Neutrophil (primary cell): Measurements from ENCODE around the gene HOXA4.

Experiments used
- H3K27ac ChIP-seq: fragments of 200-600 bp; sonication (generic); 2 replicates; pipeline ENCODE4 v1.5.1; 2016; ENCODE audit warnings: mild to moderate bottlenecking, moderate library complexity
- H3K27me3 ChIP-seq: fragments of 200-600 bp; sonication (generic); 2 replicates; pipeline ENCODE4 v1.6.0; 2016; ENCODE audit warnings: mild to moderate bottlenecking
- H3K36me3 ChIP-seq: fragments of 200-600 bp; sonication (generic); 2 replicates; pipeline ENCODE4 v1.5.1; 2017
- H3K4me1 ChIP-seq, 2 experiments: fragments of 200-600 bp in 1 of 2; sonication (generic) in 1 of 2; 1 replicate in 1 of 2; 2 replicates in 1 of 2; pipeline versions ENCODE4 v1.5.1 to v1.6.1; 2013 to 2016; ENCODE audit warnings: low read depth in 1 of 2, low read length in 1 of 2, mild to moderate bottlenecking in 1 of 2, moderate library complexity in 1 of 2; ENCODE audit not compliant: control insufficient read depth in 1 of 2, insufficient read depth in 1 of 2
- H3K4me3 ChIP-seq, 2 experiments: fragments of 200-600 bp in 1 of 2; sonication (generic) in 1 of 2; 1 replicate in 1 of 2; 2 replicates in 1 of 2; pipeline ENCODE4 v1.5.1; 2013 to 2016; ENCODE audit warnings: low read depth in 1 of 2, low read length in 1 of 2, mild to moderate bottlenecking in 1 of 2, moderate library complexity in 1 of 2
- H3K9me3 ChIP-seq: fragments of 200-600 bp; sonication (generic); 2 replicates; pipeline ENCODE4 v1.5.1; 2016
- TF ChIP-seq, protein P1 (sequence below): fragments of 200-600 bp; sonication (generic); IDR thresholded peaks from 2 replicates; pipeline ENCODE4 v1.5.1; 2016; ENCODE audit warnings: antibody characterized with exemption

The HOXA4 gene

DNA sequence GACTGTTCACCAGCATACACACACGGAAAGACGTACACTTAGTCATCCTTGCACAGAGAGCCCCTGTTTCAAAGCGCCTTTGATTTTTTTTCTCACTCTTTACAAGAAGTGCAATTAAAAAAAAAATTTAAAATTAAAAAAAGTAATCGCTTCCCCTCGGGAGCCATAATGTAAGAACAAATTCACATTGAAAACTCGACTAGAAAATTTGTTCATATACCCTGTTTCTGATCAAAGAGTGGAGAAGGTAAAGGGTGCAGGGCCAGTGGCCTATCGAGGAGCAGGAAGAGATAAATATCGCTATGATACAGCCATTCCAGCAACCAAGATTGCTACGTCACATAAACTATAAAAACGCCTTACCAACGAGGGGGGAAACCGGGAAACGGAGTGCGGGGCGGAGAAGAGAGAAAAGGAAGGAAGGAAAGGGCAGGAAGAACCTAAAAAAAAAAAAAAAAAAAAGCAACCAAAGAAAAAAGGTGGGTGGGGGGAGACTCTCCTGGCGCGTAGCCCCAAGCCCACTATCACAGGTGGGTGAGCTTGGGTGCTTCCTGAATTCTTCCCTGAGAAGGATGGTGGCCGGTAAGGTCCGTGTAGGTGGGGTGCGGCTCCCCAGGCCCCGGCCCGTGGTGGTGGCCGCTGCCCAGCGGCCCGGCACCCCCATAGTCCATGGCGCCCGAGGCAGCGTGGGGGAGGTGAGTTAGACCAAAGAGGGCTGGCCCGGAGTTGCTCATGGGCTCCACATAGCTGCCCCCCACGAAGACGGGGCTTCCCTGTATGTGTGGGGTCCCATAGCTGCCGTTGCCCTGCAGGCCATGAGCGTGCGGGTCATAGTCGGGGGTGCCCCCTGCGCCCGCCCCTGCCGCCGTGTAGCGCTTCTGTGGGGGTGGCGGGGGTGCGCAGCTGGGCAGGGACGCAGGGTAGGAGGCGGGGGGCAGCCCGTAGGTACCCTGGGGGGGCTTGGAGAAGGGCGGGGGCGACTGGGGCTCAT lies 22.9 kb downstream of the HOXA4 start:
- H3K4me1 ChIP-seq: peaks cover 0 to under 1% of the 10 kb centered on the region in 2 experiments
- H3K27ac ChIP-seq: no peak overlapping the region
- no peaks in the 10 kb centered on the region for H3K9me3 ChIP-seq
- H3K27me3 ChIP-seq: peaks cover 41% of the 10 kb centered on the region
- no peak overlapping the region for H3K4me3 ChIP-seq
- TF ChIP-seq, protein P1, sequence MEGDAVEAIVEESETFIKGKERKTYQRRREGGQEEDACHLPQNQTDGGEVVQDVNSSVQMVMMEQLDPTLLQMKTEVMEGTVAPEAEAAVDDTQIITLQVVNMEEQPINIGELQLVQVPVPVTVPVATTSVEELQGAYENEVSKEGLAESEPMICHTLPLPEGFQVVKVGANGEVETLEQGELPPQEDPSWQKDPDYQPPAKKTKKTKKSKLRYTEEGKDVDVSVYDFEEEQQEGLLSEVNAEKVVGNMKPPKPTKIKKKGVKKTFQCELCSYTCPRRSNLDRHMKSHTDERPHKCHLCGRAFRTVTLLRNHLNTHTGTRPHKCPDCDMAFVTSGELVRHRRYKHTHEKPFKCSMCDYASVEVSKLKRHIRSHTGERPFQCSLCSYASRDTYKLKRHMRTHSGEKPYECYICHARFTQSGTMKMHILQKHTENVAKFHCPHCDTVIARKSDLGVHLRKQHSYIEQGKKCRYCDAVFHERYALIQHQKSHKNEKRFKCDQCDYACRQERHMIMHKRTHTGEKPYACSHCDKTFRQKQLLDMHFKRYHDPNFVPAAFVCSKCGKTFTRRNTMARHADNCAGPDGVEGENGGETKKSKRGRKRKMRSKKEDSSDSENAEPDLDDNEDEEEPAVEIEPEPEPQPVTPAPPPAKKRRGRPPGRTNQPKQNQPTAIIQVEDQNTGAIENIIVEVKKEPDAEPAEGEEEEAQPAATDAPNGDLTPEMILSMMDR: no peak
- H3K36me3 ChIP-seq: no peaks in the 10 kb centered on the region

DNA sequence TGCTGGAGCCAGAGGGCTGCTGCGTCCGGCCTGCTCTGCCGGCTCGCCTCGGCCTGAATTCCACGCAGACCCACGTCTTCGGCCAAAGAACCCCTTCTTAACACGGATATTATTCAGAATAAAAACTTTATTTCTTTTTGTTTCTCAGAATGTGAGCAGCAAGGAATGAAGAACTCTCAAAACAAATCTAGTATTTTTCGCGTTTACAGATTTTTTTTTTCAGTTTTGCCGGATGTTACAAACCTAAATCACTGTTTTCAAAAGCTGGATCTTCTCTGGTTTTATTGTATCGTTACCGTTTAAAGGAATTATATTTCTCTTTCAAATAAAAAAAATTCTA lies 23.7 kb downstream of the HOXA4 start:
- Histone ChIP-seq H3K4me3 (no peak overlapping the region), H3K36me3 (peaks cover under 1% of the 10 kb centered on the region), H3K27ac (no peak overlapping the region), H3K27me3 (peaks cover 49% of the 10 kb centered on the region), H3K4me1 (peaks cover 0 to 9% of the 10 kb centered on the region in 2 experiments), H3K9me3 (no peaks in the 10 kb centered on the region)
- TF ChIP-seq, protein P1: no peak

DNA sequence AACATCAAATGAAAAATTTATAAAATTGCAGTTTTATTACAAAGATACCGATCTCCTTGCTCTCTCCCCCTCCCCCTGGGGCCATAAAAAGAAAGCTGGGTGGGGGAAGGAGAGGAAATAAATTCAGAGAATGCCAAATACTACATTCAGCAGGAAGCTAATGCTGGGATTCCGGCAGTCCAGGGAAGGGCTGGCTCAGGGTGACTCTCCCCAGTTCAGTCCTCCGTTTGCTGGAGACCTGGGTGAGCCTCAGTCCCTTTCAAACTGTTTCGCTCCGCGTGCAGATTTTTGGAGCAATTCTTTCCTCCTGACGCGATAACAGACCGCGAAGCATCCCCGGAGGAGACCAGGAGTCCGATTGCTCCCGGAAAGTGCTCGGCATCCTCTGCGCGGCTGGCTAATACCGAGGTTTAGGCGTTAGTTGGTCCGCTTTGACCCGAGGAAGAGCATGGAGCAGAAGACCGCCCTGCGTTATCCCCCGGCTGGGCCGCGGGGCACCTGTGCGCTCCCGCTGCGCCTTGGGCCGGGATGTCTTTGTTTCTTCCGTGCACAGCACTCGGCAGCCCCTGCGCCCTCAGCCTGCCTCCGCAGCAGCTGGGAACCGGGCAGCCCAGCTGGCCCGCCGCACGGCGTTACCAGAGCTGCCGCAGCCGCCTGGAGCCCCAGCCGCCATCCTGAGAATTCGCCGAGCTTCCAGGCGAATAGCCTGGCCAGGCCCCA lies 24.2 kb downstream of the HOXA4 start:
- H3K4me3 ChIP-seq: no peak overlapping the region
- H3K36me3 ChIP-seq: peaks cover 6% of the 10 kb centered on the region
- no peak overlapping the region for H3K27ac ChIP-seq
- peaks cover 54% of the 10 kb centered on the region for H3K27me3 ChIP-seq
- no peaks in the 10 kb centered on the region for H3K9me3 ChIP-seq
- peaks cover 0 to 14% of the 10 kb centered on the region in 2 experiments for H3K4me1 ChIP-seq
- TF ChIP-seq, protein P1: no peak

DNA sequence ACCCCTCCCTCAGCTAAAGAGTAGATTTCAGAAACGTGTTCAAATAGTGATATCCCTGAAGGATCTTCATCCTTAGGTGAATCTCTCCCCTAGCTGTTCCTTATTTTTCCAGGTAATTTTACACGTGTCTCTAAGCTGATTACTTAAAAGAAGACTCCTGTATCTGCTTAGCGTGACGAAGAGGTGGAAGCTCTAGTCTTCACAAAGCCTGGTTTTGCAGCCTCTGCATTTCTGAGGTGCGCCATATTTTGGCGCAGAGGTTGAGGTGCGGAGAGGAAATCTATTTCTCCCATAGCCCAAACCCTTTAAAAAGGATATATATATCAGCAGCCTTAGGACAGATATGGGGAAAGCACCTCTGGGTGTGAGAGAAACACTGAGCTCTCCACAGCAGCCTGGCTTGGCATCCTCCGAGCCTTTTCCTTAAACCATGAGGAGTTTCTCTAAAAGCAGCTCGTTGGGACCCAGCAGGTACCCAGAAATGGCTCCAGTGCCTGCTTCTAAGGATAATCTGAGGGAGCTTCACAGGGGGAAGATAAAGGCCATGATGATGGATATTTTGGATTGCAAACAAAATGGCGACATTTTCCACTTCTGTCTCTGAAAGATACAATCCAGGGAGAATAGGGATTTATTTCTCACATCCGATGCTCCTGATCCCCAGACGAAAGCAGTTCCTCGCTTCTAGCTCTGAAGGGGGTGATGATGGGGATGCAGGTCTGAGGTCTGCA lies 25.1 kb downstream of the HOXA4 start:
- TF ChIP-seq, protein P1: no peak
- H3K9me3 ChIP-seq: no peaks in the 10 kb centered on the region
- H3K4me1 ChIP-seq: peaks cover 0 to 15% of the 10 kb centered on the region in 2 experiments
- no peak overlapping the region for H3K27ac ChIP-seq
- peaks cover 14% of the 10 kb centered on the region for H3K36me3 ChIP-seq
- H3K27me3 ChIP-seq: peaks cover 63% of the 10 kb centered on the region
- H3K4me3 ChIP-seq: no peak overlapping the region

DNA sequence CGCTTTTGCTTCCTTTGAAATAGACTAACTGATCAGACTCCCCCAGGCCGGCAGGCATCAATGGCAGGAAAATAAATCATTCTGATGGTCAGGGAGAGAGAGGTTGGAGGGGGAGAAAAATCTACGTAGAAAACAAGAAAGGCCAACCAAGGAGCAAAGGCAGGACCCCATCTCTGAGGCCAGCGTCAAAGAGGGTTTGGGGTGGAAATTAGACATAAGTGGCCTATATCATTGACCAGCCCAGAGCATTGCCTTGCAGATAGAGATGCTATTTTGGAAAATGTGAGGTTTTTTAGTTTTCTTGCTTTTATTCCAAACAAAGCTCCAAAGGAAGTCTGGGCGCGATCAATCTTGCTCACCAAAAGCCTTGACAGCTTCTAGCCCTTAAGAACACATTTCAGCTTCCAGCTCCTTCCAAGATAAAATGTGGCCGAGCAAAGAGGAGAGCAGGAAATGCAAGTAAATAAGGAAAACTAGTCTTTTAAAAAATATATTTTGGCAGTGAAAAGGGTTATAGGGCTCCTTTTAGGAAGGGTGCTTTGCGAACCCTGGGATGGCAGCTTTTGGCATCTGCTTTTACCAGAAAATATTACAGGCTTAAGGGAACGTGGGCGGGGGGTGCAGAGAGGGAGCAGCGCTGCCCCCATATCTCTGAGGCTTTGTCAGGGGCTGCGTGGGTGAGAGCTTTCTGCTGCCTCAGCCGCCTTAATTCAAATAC lies 26.1 kb downstream of the HOXA4 start:
- no peaks in the 10 kb centered on the region for H3K9me3 ChIP-seq
- TF ChIP-seq, protein P1: no peak
- H3K27me3 ChIP-seq: peaks cover 72% of the 10 kb centered on the region
- peaks cover 18% of the 10 kb centered on the region for H3K36me3 ChIP-seq
- H3K4me3 ChIP-seq: no peak overlapping the region
- no peak overlapping the region for H3K27ac ChIP-seq
- H3K4me1 ChIP-seq: peaks cover 0 to 15% of the 10 kb centered on the region in 2 experiments
